Loucy (cell line): Measurements from ENCODE around the gene CYP1A2.
"Not testable (repeated sequence)": the region's sequence is repeated elsewhere in the genome, so short reads cannot be mapped to it uniquely, and the experiment has no call there.

Experiments
- CTCF ChIP-seq: fragments of 200-600 bp; sonication (generic); conservative IDR thresholded peaks from 2 replicates; pipeline ENCODE4 v1.5.1; 2014; ENCODE audit warnings: mild to moderate bottlenecking, antibody characterized with exemption, low read length
- EZH2phosphoT487 ChIP-seq: fragments of 200-600 bp; IDR thresholded peaks from 2 replicates; pipeline ENCODE4 v1.6.1; 2018; ENCODE audit warnings: antibody characterized with exemption, mild to moderate bottlenecking, moderate library complexity, borderline replicate concordance

GRCh38 chr15:74738239-74738638 is 10.4 kb upstream of the CYP1A2 start:
- TF ChIP-seq EZH2phosphoT487, CTCF: not testable (repeated sequence)
